Common myeloid progenitor, CD34-positive (primary cell): ENCODE measurements around the gene IPO11.

Source experiments
- CTCF ChIA-PET: fragments of 350-600 bp; sonication (Branson Sonifier 250); formaldehyde crosslinking; loops from one replicate; lab custom pipeline; 2021; ENCODE audit warnings: antibody characterized with exemption; lab: Charles Lee
- POLR2A ChIA-PET: fragments of 350-600 bp; sonication (Branson Sonifier 250); formaldehyde crosslinking; loops from one replicate; lab custom pipeline; 2021; ENCODE audit warnings: antibody characterized with exemption; lab: Charles Lee
- DNase-seq, 3 donors: peaks; one replicate each; pipeline versions ENCODE4 v3.0.0 to v3.0.0-alpha.2; 2013
- H3K27ac ChIP-seq, 2 experiments: 1 replicate in 1 of 2; 2 replicates in 1 of 2; pipeline ENCODE4 v1.7.0; 2013; ENCODE audit warnings: inconsistent platforms in 2 of 2, low read length in 2 of 2, mild to moderate bottlenecking in 2 of 2, low read depth in 1 of 2, moderate library complexity in 1 of 2; ENCODE audit not compliant: severe bottlenecking in 2 of 2, insufficient read depth in 1 of 2, poor library complexity in 1 of 2
- H3K27me3 ChIP-seq, 5 experiments: replicated peaks in 2 of 5; 1 replicate in 3 of 5; 2 replicates in 2 of 5; pipeline versions ENCODE4 v1.6.1 to v1.7.0; 2013; ENCODE audit warnings: low read length in 4 of 5, mild to moderate bottlenecking in 2 of 5, moderate library complexity in 2 of 5, inconsistent platforms in 1 of 5; ENCODE audit not compliant: insufficient read depth in 5 of 5, control insufficient read depth in 4 of 5
- H3K36me3 ChIP-seq, 4 experiments: 1 replicate in 2 of 4; 2 replicates in 2 of 4; pipeline versions ENCODE4 v1.6.1 to v1.7.0; 2013; ENCODE audit warnings: low read length in 3 of 4, control low read depth in 1 of 4, mild to moderate bottlenecking in 1 of 4; ENCODE audit not compliant: control insufficient read depth in 4 of 4, insufficient read depth in 4 of 4
- H3K4me1 ChIP-seq, 4 experiments: 1 replicate in 3 of 4; 2 replicates in 1 of 4; pipeline versions ENCODE4 v1.6.1 to v1.7.1; 2013; ENCODE audit warnings: low read length in 3 of 4, mild to moderate bottlenecking in 3 of 4, control low read depth in 1 of 4, inconsistent platforms in 1 of 4, moderate library complexity in 1 of 4; ENCODE audit not compliant: control insufficient read depth in 4 of 4, insufficient read depth in 4 of 4; ENCODE audit errors: control extremely low read depth in 1 of 4
- H3K4me3 ChIP-seq, 7 experiments: 1 replicate in 4 of 7; 2 replicates in 3 of 7; pipeline versions ENCODE4 v1.5.1 to v1.7.0; 2013; ENCODE audit warnings: mild to moderate bottlenecking in 7 of 7, low read length in 6 of 7, moderate library complexity in 6 of 7, inconsistent platforms in 2 of 7, low read depth in 2 of 7, control low read depth in 1 of 7; ENCODE audit not compliant: insufficient read depth in 4 of 7, control insufficient read depth in 1 of 7; ENCODE audit errors: extremely low read depth in 1 of 7
- H3K9me3 ChIP-seq, 5 experiments: 1 replicate in 4 of 5; 2 replicates in 1 of 5; pipeline versions ENCODE4 v1.6.1 to v1.7.1; 2013; ENCODE audit warnings: low read length in 4 of 5, mild to moderate bottlenecking in 2 of 5, inconsistent platforms in 1 of 5, low read depth in 1 of 5, moderate library complexity in 1 of 5; ENCODE audit not compliant: control insufficient read depth in 4 of 5, insufficient read depth in 2 of 5; ENCODE audit errors: control extremely low read depth in 1 of 5
- WGBS: methylation state at CpG from one replicate; pipeline ENCODE4 v1.1.5; 2013; ENCODE audit not compliant: insufficient coverage; 5-methylcytosine and 5-hydroxymethylcytosine counted together

IPO11 gene

GRCh38 chr5:62522811-62523210 lies 110.2 kb downstream of the IPO11 start:
- Histone ChIP-seq H3K4me1 (no peaks in the 10 kb centered on the region), H3K27me3 (no peaks in the 10 kb centered on the region), H3K9me3 (peaks cover 0 to 3% (median 0%) of the 10 kb centered on the region in 5 experiments), H3K4me3 (no peak overlapping the region), H3K36me3 (peaks cover 2 to 19% (median 9%) of the 10 kb centered on the region in 4 experiments), H3K27ac (no peak overlapping the region)
- DNase-seq, result no peak
- CTCF ChIA-PET, result no interaction called here
- POLR2A ChIA-PET, result no interaction called here
- no CpG with 5 or more reads among the region's 1 CpG for whole genome bisulfite sequencing

GRCh38 chr5:62533597-62533996 lies 121.0 kb downstream of the IPO11 start:
- WGBS, result 100% methylated on average over 2 of the region's 2 CpGs
- H3K36me3 ChIP-seq, result peaks cover 12 to 21% (median 15%) of the 10 kb centered on the region in 4 experiments
- DNase-seq, result no peak
- H3K4me1 ChIP-seq, result no peaks in the 10 kb centered on the region
- CTCF ChIA-PET, result no interaction called here
- H3K27ac ChIP-seq, result no peak overlapping the region
- no peak overlapping the region for H3K4me3 ChIP-seq
- no peaks in the 10 kb centered on the region for H3K27me3 ChIP-seq
- POLR2A ChIA-PET, result no interaction called here
- no peaks in the 10 kb centered on the region for H3K9me3 ChIP-seq

- H3K4me3 ChIP-seq, result no peak overlapping the region
- ChIA-PET POLR2A (no interaction called here), CTCF (no interaction called here)
- no peaks in the 10 kb centered on the region for H3K9me3 ChIP-seq
- H3K27ac ChIP-seq, result no peak overlapping the region
- H3K36me3 ChIP-seq, result peaks cover 12 to 25% (median 19%) of the 10 kb centered on the region in 4 experiments
- no peaks in the 10 kb centered on the region for H3K4me1 ChIP-seq
- WGBS, result no CpG with 5 or more reads among the region's 4 CpGs
- no peaks in the 10 kb centered on the region for H3K27me3 ChIP-seq
- DNase-seq, result no peak
Observed at GRCh38 chr5:62534461-62535236, 122.1 kb downstream of the IPO11 start.

GRCh38 chr5:62536232-62536631 lies 123.7 kb downstream of the IPO11 start:
- H3K4me3 ChIP-seq, result no peak overlapping the region
- no peaks in the 10 kb centered on the region for H3K4me1 ChIP-seq
- H3K27ac ChIP-seq, result no peak overlapping the region
- DNase-seq, result no peak
- peaks cover 8 to 20% (median 13%) of the 10 kb centered on the region in 4 experiments for H3K36me3 ChIP-seq
- no CpG with 5 or more reads among the region's 2 CpGs for WGBS
- no peaks in the 10 kb centered on the region for H3K9me3 ChIP-seq
- POLR2A ChIA-PET, result no interaction called here
- CTCF ChIA-PET, result no interaction called here
- H3K27me3 ChIP-seq, result no peaks in the 10 kb centered on the region

GRCh38 chr5:62536783-62537182 lies 124.2 kb downstream of the IPO11 start:
- Histone ChIP-seq H3K4me3 (no peak overlapping the region), H3K27me3 (no peaks in the 10 kb centered on the region), H3K27ac (no peak overlapping the region), H3K9me3 (no peaks in the 10 kb centered on the region), H3K36me3 (peaks cover 3 to 15% (median 10%) of the 10 kb centered on the region in 4 experiments), H3K4me1 (no peaks in the 10 kb centered on the region)
- POLR2A ChIA-PET, result no interaction called here
- DNase-seq, result no peak
- CTCF ChIA-PET, result no interaction called here
- 100% methylated on average over 1 of the region's 2 CpGs for WGBS

GRCh38 chr5:62538017-62538942 lies 125.7 kb downstream of the IPO11 start:
- Histone ChIP-seq H3K4me1 (no peaks in the 10 kb centered on the region), H3K4me3 (no peak overlapping the region), H3K27me3 (no peaks in the 10 kb centered on the region), H3K36me3 (peaks cover 4 to 14% (median 8%) of the 10 kb centered on the region in 4 experiments), H3K9me3 (no peaks in the 10 kb centered on the region), H3K27ac (no peak overlapping the region)
- peak; percentile 7 to 42 (median 37) for DNase-seq
- ChIA-PET POLR2A (no interaction called here), CTCF (no interaction called here)
- 94% methylated on average over 7 of the region's 9 CpGs for WGBS

- no peak overlapping the region for H3K27ac ChIP-seq
- WGBS, result no CpG with 5 or more reads among the region's 1 CpG
- no peak overlapping the region for H3K4me3 ChIP-seq
- H3K27me3 ChIP-seq, result no peaks in the 10 kb centered on the region
- no peaks in the 10 kb centered on the region for H3K9me3 ChIP-seq
- H3K36me3 ChIP-seq, result peaks cover 4 to 14% (median 8%) of the 10 kb centered on the region in 4 experiments
- peaks cover 0 to 5% (median 0%) of the 10 kb centered on the region in 4 experiments for H3K4me1 ChIP-seq
- ChIA-PET POLR2A (no interaction called here), CTCF (interaction anchor here (0.8 kb wide), 1 partner anchor 85 kb away, joined by 3 read pairs; no protein-coding TSS in a partner anchor)
- DNase-seq, result no peak
Observed at GRCh38 chr5:62542720-62543119, 130.2 kb downstream of the IPO11 start.
